Activated naive CD8-positive, alpha-beta T cell treated with anti-CD3 and anti-CD28 coated beads, Interleukin-2, amount 50 U/mL, for 24 hours (primary cell): Measurements from ENCODE around the gene ARID3A.
A peak's percentile ranks its signal among the peaks of the same experiment; 100 is the strongest.
"Not testable (repeated sequence)": the region's sequence is repeated elsewhere in the genome, so short reads cannot be mapped to it uniquely, and the experiment has no call there.

Experiments used
- ATAC-seq: fragments of 150-1000 bp; cut with Tn5 transposase; one replicate; pipeline ENCODE4 v1.10.0; 2021
- DNase-seq: peaks from one replicate; pipeline ENCODE4 v3.0.0; 2021
- H3K27ac Mint-ChIP-seq: one replicate; pipeline ENCODE4 v1.8.0; 2021; ENCODE audit warnings: mild to moderate bottlenecking, mixed read lengths
- H3K27me3 Mint-ChIP-seq: one replicate; pipeline ENCODE4 v1.8.0; 2021; ENCODE audit warnings: mixed read lengths
- H3K36me3 Mint-ChIP-seq: one replicate; pipeline ENCODE4 v1.8.0; 2021; ENCODE audit warnings: low read depth, mixed read lengths
- H3K4me1 Mint-ChIP-seq: one replicate; pipeline ENCODE4 v1.8.0; 2021; ENCODE audit warnings: mixed read lengths
- H3K4me3 Mint-ChIP-seq: one replicate; pipeline ENCODE4 v1.8.0; 2021; ENCODE audit warnings: mild to moderate bottlenecking, moderate library complexity, mixed read lengths
- H3K9me3 Mint-ChIP-seq: one replicate; pipeline ENCODE4 v1.8.0; 2021; ENCODE audit warnings: mixed read lengths

The ARID3A gene

GRCh38 chr19:925526-926322, at the start of gene ARID3A:
ARID3A (plus strand) TSS chr19:926035; CDS start chr19:929529, 3,494 bp downstream.
- Mint-ChIP-seq H3K4me3 (peak within 1 kb of the TSS; percentile 75), H3K9me3 (no peaks in the 10 kb centered on the region), H3K27ac (peak within 1 kb of the TSS; percentile 49), H3K36me3 (no peaks in the 10 kb centered on the region), H3K27me3 (no peaks in the 10 kb centered on the region), H3K4me1 (peaks cover 23% of the 10 kb centered on the region)
- ATAC-seq, result peak; percentile 62
- peak; percentile 81 for DNase-seq

GRCh38 chr19:876089-876488, 49.7 kb upstream of the ARID3A start:
- no peaks in the 10 kb centered on the region for H3K27me3 Mint-ChIP-seq
- H3K9me3 Mint-ChIP-seq, result no peaks in the 10 kb centered on the region
- peaks cover 10% of the 10 kb centered on the region for H3K4me1 Mint-ChIP-seq
- no peak overlapping the region for H3K4me3 Mint-ChIP-seq
- peaks cover 3% of the 10 kb centered on the region for H3K36me3 Mint-ChIP-seq
- no peak overlapping the region for H3K27ac Mint-ChIP-seq
- ATAC-seq (no peak), DNase-seq (no peak)

GRCh38 chr19:876780-877314, 49.0 kb upstream of the ARID3A start:
- ATAC-seq (no peak), DNase-seq (no peak)
- no peaks in the 10 kb centered on the region for H3K9me3 Mint-ChIP-seq
- no peak overlapping the region for H3K27ac Mint-ChIP-seq
- H3K4me3 Mint-ChIP-seq, result no peak overlapping the region
- peaks cover 8% of the 10 kb centered on the region for H3K4me1 Mint-ChIP-seq
- no peaks in the 10 kb centered on the region for H3K36me3 Mint-ChIP-seq
- H3K27me3 Mint-ChIP-seq, result no peaks in the 10 kb centered on the region

- H3K27ac Mint-ChIP-seq, H3K9me3 Mint-ChIP-seq, H3K4me3 Mint-ChIP-seq, DNase-seq, H3K36me3 Mint-ChIP-seq, H3K27me3 Mint-ChIP-seq, ATAC-seq, H3K4me1 Mint-ChIP-seq: not testable (repeated sequence)
Measured at GRCh38 chr19:877992-878660, 47.7 kb upstream of the ARID3A start.

GRCh38 chr19:878751-879561, 46.9 kb upstream of the ARID3A start:
- H3K9me3 Mint-ChIP-seq, ATAC-seq, H3K36me3 Mint-ChIP-seq, H3K4me1 Mint-ChIP-seq, H3K4me3 Mint-ChIP-seq, H3K27me3 Mint-ChIP-seq, DNase-seq, H3K27ac Mint-ChIP-seq: not testable (repeated sequence)

GRCh38 chr19:879711-880438, 46.0 kb upstream of the ARID3A start:
- Mint-ChIP-seq H3K27me3 (no peaks in the 10 kb centered on the region), H3K36me3 (no peaks in the 10 kb centered on the region), H3K4me1 (no peaks in the 10 kb centered on the region), H3K4me3 (no peak overlapping the region), H3K9me3 (no peaks in the 10 kb centered on the region), H3K27ac (no peak overlapping the region)
- ATAC-seq (no peak), DNase-seq (no peak)

GRCh38 chr19:881385-882071, 44.3 kb upstream of the ARID3A start:
- H3K4me1 Mint-ChIP-seq, result no peaks in the 10 kb centered on the region
- H3K27me3 Mint-ChIP-seq, result no peaks in the 10 kb centered on the region
- no peak for DNase-seq
- no peaks in the 10 kb centered on the region for H3K9me3 Mint-ChIP-seq
- no peak overlapping the region for H3K27ac Mint-ChIP-seq
- no peak overlapping the region for H3K4me3 Mint-ChIP-seq
- H3K36me3 Mint-ChIP-seq, result no peaks in the 10 kb centered on the region
- ATAC-seq, result no peak

- no peak for ATAC-seq
- DNase-seq, result no peak
- Mint-ChIP-seq H3K27me3 (no peaks in the 10 kb centered on the region), H3K4me3 (no peak overlapping the region), H3K4me1 (peaks cover 4% of the 10 kb centered on the region), H3K27ac (no peak overlapping the region), H3K36me3 (no peaks in the 10 kb centered on the region), H3K9me3 (no peaks in the 10 kb centered on the region)
Measured at GRCh38 chr19:882871-883497, 42.9 kb upstream of the ARID3A start.

GRCh38 chr19:883661-884211, 42.1 kb upstream of the ARID3A start:
- Mint-ChIP-seq H3K9me3 (no peaks in the 10 kb centered on the region), H3K4me3 (no peak overlapping the region), H3K27me3 (no peaks in the 10 kb centered on the region), H3K36me3 (no peaks in the 10 kb centered on the region), H3K27ac (no peak overlapping the region), H3K4me1 (peaks cover 6% of the 10 kb centered on the region)
- DNase-seq (no peak), ATAC-seq (no peak)

GRCh38 chr19:884420-885211, 41.2 kb upstream of the ARID3A start:
- DNase-seq, result no peak
- no peak overlapping the region for H3K27ac Mint-ChIP-seq
- no peak for ATAC-seq
- H3K4me1 Mint-ChIP-seq, result peaks cover 6% of the 10 kb centered on the region
- no peaks in the 10 kb centered on the region for H3K27me3 Mint-ChIP-seq
- no peaks in the 10 kb centered on the region for H3K9me3 Mint-ChIP-seq
- no peaks in the 10 kb centered on the region for H3K36me3 Mint-ChIP-seq
- H3K4me3 Mint-ChIP-seq, result no peak overlapping the region

- Mint-ChIP-seq H3K36me3 (no peaks in the 10 kb centered on the region), H3K27ac (no peak overlapping the region), H3K9me3 (no peaks in the 10 kb centered on the region)
Measured at GRCh38 chr19:885536-886224, 40.2 kb upstream of the ARID3A start.

GRCh38 chr19:887072-887471, 38.8 kb upstream of the ARID3A start:
- peaks cover 10% of the 10 kb centered on the region for H3K4me1 Mint-ChIP-seq
- no peaks in the 10 kb centered on the region for H3K36me3 Mint-ChIP-seq
- ATAC-seq (no peak), DNase-seq (no peak)
- H3K9me3 Mint-ChIP-seq, result no peaks in the 10 kb centered on the region
- no peak overlapping the region for H3K27ac Mint-ChIP-seq
- H3K27me3 Mint-ChIP-seq, result no peaks in the 10 kb centered on the region
- H3K4me3 Mint-ChIP-seq, result no peak overlapping the region

More at GRCh38 chr19:885536-886224, 40.2 kb upstream of the ARID3A start:
- H3K27me3 Mint-ChIP-seq, result no peaks in the 10 kb centered on the region
- ATAC-seq (no peak), DNase-seq (no peak)
- no peak overlapping the region for H3K4me3 Mint-ChIP-seq
- H3K4me1 Mint-ChIP-seq, result peaks cover 6% of the 10 kb centered on the region
